SK-N-SH (cell line): ENCODE data around the gene CFI. TPM values are rescaled to one million over a fixed set of nuclear protein-coding genes. Genes with fewer than 3 reads are reported as not detected.

Experiments used
- CTCF ChIA-PET: fragments of 300-600, 350-600 bp; formaldehyde crosslinking; extraction: SDS; loops from one replicate; lab custom pipeline; 2021; lab: Yijun Ruan, JAX
- POLR2A ChIA-PET: fragments of 350-600 bp; sonication (Branson Sonifier 250); formaldehyde crosslinking; extraction: SDS; loops from one replicate; lab custom pipeline; 2020; ENCODE audit warnings: antibody characterized with exemption, inconsistent platforms; lab: Yijun Ruan, JAX
- DNase-seq: peaks from one replicate; pipeline ENCODE4 v3.0.0; 2012
- H2AFZ ChIP-seq: fragments of 200-600 bp; sonication (generic); 2 replicates; pipeline ENCODE4 v1.8.1; 2016; ENCODE audit warnings: antibody characterized with exemption, mild to moderate bottlenecking, low read depth
- H3F3A ChIP-seq: fragments of 200-600 bp; sonication (generic); replicated peaks from 2 replicates; pipeline ENCODE3; 2016; ENCODE audit warnings: antibody characterized with exemption, mild to moderate bottlenecking; ENCODE audit not compliant: insufficient read depth
- H3K27ac ChIP-seq, 2 experiments: fragments of 200-500 bp in 1 of 2; fragments of 200-600 bp in 1 of 2; sonication (Bioruptor generic) in 1 of 2; sonication (generic), shearing (Covaris generic) in 1 of 2; 2 replicates each; pipeline versions ENCODE4 v1.5.1 to v1.6.1; 2014 to 2016; ENCODE audit warnings: low read depth in 2 of 2, inconsistent platforms in 1 of 2, low read length in 1 of 2, mild to moderate bottlenecking in 1 of 2, mixed read lengths in 1 of 2
- H3K27me3 ChIP-seq: fragments of 200-600 bp; sonication (generic), shearing (Covaris generic); 2 replicates; pipeline ENCODE4 v1.6.1; 2016; ENCODE audit warnings: mixed run types; ENCODE audit not compliant: insufficient read depth
- H3K36me3 ChIP-seq, 2 experiments: fragments of 200-500 bp in 1 of 2; fragments of 200-600 bp in 1 of 2; sonication (Bioruptor generic) in 1 of 2; sonication (generic) in 1 of 2; replicated peaks in 1 of 2; 2 replicates each; pipeline versions ENCODE3 to v1.5.1; 2014 to 2016; ENCODE audit warnings: low read length in 1 of 2, mild to moderate bottlenecking in 1 of 2; ENCODE audit not compliant: insufficient read depth in 2 of 2, control insufficient read depth in 1 of 2
- H3K4me1 ChIP-seq, 2 experiments: fragments of 200-500 bp in 1 of 2; fragments of 200-600 bp in 1 of 2; sonication (Bioruptor generic) in 1 of 2; sonication (generic), shearing (Covaris generic) in 1 of 2; 2 replicates each; pipeline versions ENCODE4 v1.5.1 to v1.6.1; 2014 to 2016; ENCODE audit warnings: low read depth in 1 of 2, low read length in 1 of 2, mixed run types in 1 of 2; ENCODE audit not compliant: insufficient read depth in 2 of 2, control insufficient read depth in 1 of 2
- H3K4me2 ChIP-seq: fragments of 200-600 bp; sonication (generic), shearing (Covaris generic); 2 replicates; pipeline ENCODE4 v1.6.1; 2017; ENCODE audit warnings: mixed run types
- H3K4me3 ChIP-seq, 2 experiments: fragments of 200-500 bp in 1 of 2; fragments of 200-600 bp in 1 of 2; sonication (Bioruptor generic) in 1 of 2; sonication (generic), shearing (Covaris generic) in 1 of 2; 2 replicates each; pipeline versions ENCODE4 v1.5.1 to v1.8.1; 2014 to 2016; ENCODE audit warnings: low read depth in 2 of 2, inconsistent platforms in 1 of 2, low read length in 1 of 2, mild to moderate bottlenecking in 1 of 2, mixed read lengths in 1 of 2, moderate library complexity in 1 of 2
- H3K79me2 ChIP-seq: fragments of 200-600 bp; sonication (generic); 2 replicates; pipeline ENCODE4 v1.8.1; 2017; ENCODE audit warnings: mild to moderate bottlenecking; ENCODE audit not compliant: insufficient read depth
- H3K9ac ChIP-seq: fragments of 200-600 bp; sonication (generic); 2 replicates; pipeline ENCODE4 v1.6.1; 2017; ENCODE audit warnings: mixed run types
- H3K9me2 ChIP-seq: fragments of 200-600 bp; sonication (generic); 2 replicates; pipeline ENCODE4 v1.6.1; 2017; ENCODE audit warnings: mixed run types
- H3K9me3 ChIP-seq: fragments of 200-600 bp; sonication (generic); 2 replicates; pipeline ENCODE4 v1.6.1; 2017; ENCODE audit warnings: mixed run types, mild to moderate bottlenecking, moderate library complexity
- H4K20me1 ChIP-seq: fragments of 200-600 bp; sonication (generic); 2 replicates; pipeline ENCODE4 v1.6.1; 2017; ENCODE audit warnings: mild to moderate bottlenecking, mixed run types; ENCODE audit not compliant: insufficient read depth
- EP300 ChIP-seq, 2 experiments: IDR thresholded peaks; 2 replicates each; pipeline versions ENCODE4 v1.4.0 to v1.6.1; 2012; ENCODE audit warnings: borderline replicate concordance in 1 of 2, low read depth in 1 of 2, low read length in 1 of 2
- FOSL2 ChIP-seq: IDR thresholded peaks from 2 replicates; pipeline ENCODE4 v1.4.0; 2012; ENCODE audit warnings: low read depth, mild to moderate bottlenecking, moderate library complexity, borderline replicate concordance
- IRF3 ChIP-seq: fragments of 150-350 bp; IDR thresholded peaks from 2 replicates; pipeline ENCODE4 v1.6.1; 2016; ENCODE audit warnings: mild to moderate bottlenecking, low read depth, low read length
- JUND ChIP-seq: IDR thresholded peaks from 2 replicates; pipeline ENCODE4 v1.4.0; 2012
- MXI1 ChIP-seq: IDR thresholded peaks from 2 replicates; pipeline ENCODE4 v1.6.1; 2012; ENCODE audit warnings: mild to moderate bottlenecking, low read depth, low read length, improper control_type of control experiment
- POLR2AphosphoS5 ChIP-seq: IDR thresholded peaks from 2 replicates; pipeline ENCODE4 v1.6.1; 2012; ENCODE audit warnings: low read depth, low read length
- RAD21 ChIP-seq: IDR thresholded peaks from 2 replicates; pipeline ENCODE4 v1.6.1; 2012; ENCODE audit warnings: mild to moderate bottlenecking, low read length
- REST ChIP-seq: IDR thresholded peaks from 2 replicates; pipeline ENCODE4 v1.6.1; 2012; ENCODE audit warnings: mild to moderate bottlenecking, low read depth, low read length, moderate library complexity
- RFX5 ChIP-seq: IDR thresholded peaks from 2 replicates; pipeline ENCODE4 v1.6.1; 2012; ENCODE audit warnings: mild to moderate bottlenecking, improper control_type of control experiment, low read length
- SIN3A ChIP-seq: IDR thresholded peaks from 2 replicates; pipeline ENCODE4 v1.6.1; 2012; ENCODE audit warnings: low read depth, mild to moderate bottlenecking, low read length, moderate library complexity, borderline replicate concordance
- USF1 ChIP-seq: IDR thresholded peaks from 2 replicates; pipeline ENCODE4 v1.4.0; 2012; ENCODE audit warnings: low read depth, borderline replicate concordance
- YY1 ChIP-seq: IDR thresholded peaks from 2 replicates; pipeline ENCODE4 v1.4.0; 2012; ENCODE audit warnings: low read depth, mild to moderate bottlenecking
- ZBTB33 ChIP-seq: IDR thresholded peaks from 2 replicates; pipeline ENCODE4 v1.4.0; 2012; ENCODE audit warnings: low read depth, borderline replicate concordance
- WGBS: methylation state at CpG from one replicate; pipeline ENCODE4 v1.1.6; 2017; ENCODE audit warnings: low lambda C conversion rate; 5-methylcytosine and 5-hydroxymethylcytosine counted together
- polyA plus RNA-seq, 3 experiments: library from polyadenylated mRNA; depleted of rRNA; stranded (reverse); fragments of >200 nt; gene quantifications; 2 replicates each; pipeline ENCODE4 v1.2.3, GENCODE V29; 2012

The CFI gene
- polyA plus RNA-seq, 1 of the 3 experiments (the other 2 are of a cell fraction), result 19.6 TPM

- H3K27me3 ChIP-seq, result no peaks in the 10 kb centered on the region
- H3K9ac ChIP-seq, result no peak overlapping the region
- peaks cover 0 to under 1% of the 10 kb centered on the region in 2 experiments; a peak in 2 of 4 replicates for H3K4me1 ChIP-seq
- ChIA-PET POLR2A (no interaction called here), CTCF (interaction anchor here (1.6 kb wide), 1 partner anchor 106 kb away, joined by 3 read pairs; the partner anchor contains the start of gene CASP6)
- H3K9me3 ChIP-seq, result no peaks in the 10 kb centered on the region
- no peaks in the 10 kb centered on the region for H3K9me2 ChIP-seq
- 44% methylated on average over 2 of the region's 2 CpGs for WGBS
- H3K4me2 ChIP-seq, result no peak overlapping the region
- H3K36me3 ChIP-seq, result no peaks in the 10 kb centered on the region
- H2AFZ ChIP-seq, result no peak overlapping the region
- no peak overlapping the region for H3K4me3 ChIP-seq
- H3K79me2 ChIP-seq, result no peaks in the 10 kb centered on the region
- TF ChIP-seq USF1 (no peak), FOSL2 (no peak), SIN3A (no peak), ZBTB33 (no peak), IRF3 (no peak), YY1 (no peak), RFX5 (no peak), POLR2AphosphoS5 (no peak), RAD21 (no peak), MXI1 (no peak), JUND (no peak), EP300 (IDR thresholded peaks at IDR 0.05; ENCODE audit: borderline replicate concordance in 1 of 2, low read depth in 1 of 2, low read length in 1 of 2) (no peak), REST (no peak)
- H3K27ac ChIP-seq, result no peak overlapping the region
- no peak for DNase-seq
- H3F3A ChIP-seq, result no peaks in the 10 kb centered on the region
- H4K20me1 ChIP-seq, result no peaks in the 10 kb centered on the region
These were observed 7.9 kb upstream of the CFI start for GRCh38 chr4:109809655-109810054.
